ENCODE data around the gene LMAN1.

Gene LMAN1

DNA sequence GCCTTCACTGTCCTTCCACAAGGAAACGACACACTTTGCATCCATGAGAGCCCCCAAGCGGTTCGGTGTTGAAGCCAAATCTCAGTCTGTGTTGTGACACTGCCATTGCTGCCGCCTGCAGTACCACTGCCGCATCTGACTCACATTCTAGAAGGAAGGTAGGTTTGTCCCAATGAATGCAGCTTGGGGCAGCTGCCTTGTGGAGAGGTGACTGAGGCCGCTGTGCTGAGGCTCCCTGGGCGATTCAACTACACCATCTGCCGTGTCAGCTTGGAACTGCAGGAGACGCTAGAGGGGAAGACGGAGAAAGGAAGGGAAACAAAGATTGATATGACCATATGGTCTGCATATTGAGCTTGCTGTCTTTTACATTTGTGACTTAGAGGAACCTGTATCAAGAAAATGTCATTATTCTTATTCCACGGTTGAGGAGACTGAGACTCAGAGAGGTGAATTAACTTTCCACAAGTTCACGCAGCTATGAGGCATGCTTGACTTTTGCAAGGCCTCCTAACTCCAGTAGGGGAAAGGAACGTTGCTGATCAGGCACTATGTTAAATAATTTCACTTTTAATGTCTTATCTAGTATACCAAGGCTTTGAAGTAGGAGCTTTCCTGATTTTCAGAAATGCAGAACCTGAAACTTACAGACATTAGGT, 43.5 kb upstream of the LMAN1 start (continued):
- TF ChIP-seq PBX3 (CRISPR knock-in tag; IDR thresholded peaks at IDR 0.05) (no peak), ZNF366 (tag by site-specific recombination; conservative IDR thresholded peaks at IDR 0.05) (peak; percentile 28; the same call in 1 of the 2 replicates), ZFP37 (tag by site-specific recombination; IDR thresholded peaks at IDR 0.05) (peak; percentile 88; the same call in 1 of the 2 replicates), CTCF (tag by site-specific recombination; IDR thresholded peaks at IDR 0.05) (peak; percentile 100), TRIM28 (IDR thresholded peaks at IDR 0.05; ENCODE audit: borderline replicate concordance, low read length) (peak; percentile 65; the same call in 1 of the 2 replicates), ZNF23 (tag by site-specific recombination; IDR thresholded peaks at IDR 0.05; ENCODE audit: borderline replicate concordance) (no peak), BCL11A (tag by site-specific recombination; IDR thresholded peaks at IDR 0.05; ENCODE audit: low read depth) (no peak), ZNF837 (tag by site-specific recombination; IDR thresholded peaks at IDR 0.05) (no peak), ZBTB7A (tag by site-specific recombination; IDR thresholded peaks at IDR 0.05; ENCODE audit: low read depth) (no peak), ZNF37A (tag by site-specific recombination; IDR thresholded peaks at IDR 0.05) (no peak), ZBTB20 (tag by site-specific recombination; IDR thresholded peaks at IDR 0.05) (no peak), ZNF692 (tag by site-specific recombination; IDR thresholded peaks at IDR 0.05) (peak; percentile 62; the same call in 1 of the 2 replicates), ZXDB (tag by site-specific recombination; IDR thresholded peaks at IDR 0.05) (peak; percentile 60; the same call in 1 of the 2 replicates), ZNF24 (tag by site-specific recombination; IDR thresholded peaks at IDR 0.05) (no peak), IKZF3 (tag by site-specific recombination; IDR thresholded peaks at IDR 0.05) (no peak), ZNF501 (tag by site-specific recombination; IDR thresholded peaks at IDR 0.05) (peak; percentile 90), ZNF792 (tag by site-specific recombination; IDR thresholded peaks at IDR 0.05) (no peak), KLF1 (tag by site-specific recombination; IDR thresholded peaks at IDR 0.05) (no peak), ZNF626 (tag by site-specific recombination; IDR thresholded peaks at IDR 0.05) (no peak), ZNF157 (tag by site-specific recombination; IDR thresholded peaks at IDR 0.05) (no peak), ZNF223 (tag by site-specific recombination; IDR thresholded peaks at IDR 0.05) (no peak), ZNF2 (tag by site-specific recombination; IDR thresholded peaks at IDR 0.05) (peak; percentile 98), HOXD13 (CRISPR knock-in tag; IDR thresholded peaks at IDR 0.05; ENCODE audit: borderline replicate concordance) (no peak), ZSCAN18 (tag by site-specific recombination; IDR thresholded peaks at IDR 0.05) (no peak), ZNF580 (tag by site-specific recombination; IDR thresholded peaks at IDR 0.05) (peak; percentile 68; the same call in 1 of the 2 replicates), ZNF394 (tag by site-specific recombination; IDR thresholded peaks at IDR 0.05; ENCODE audit: borderline replicate concordance) (peak; percentile 43; the same call in 1 of the 2 replicates), ZSCAN30 (tag by site-specific recombination; IDR thresholded peaks at IDR 0.05) (peak; percentile 93), OSR2 (tag by site-specific recombination; IDR thresholded peaks at IDR 0.05) (no peak), ZBTB17 (tag by site-specific recombination; IDR thresholded peaks at IDR 0.05) (peak; percentile 57; the same call in 1 of the 2 replicates), SP7 (tag by site-specific recombination; IDR thresholded peaks at IDR 0.05) (peak; percentile 59; the same call in 1 of the 2 replicates), ZNF558 (tag by site-specific recombination; IDR thresholded peaks at IDR 0.05) (0 out of 2 replicates have a peak, but pooled peaks have one; percentile 22)
- TF ChIP-seq, protein P1, sequence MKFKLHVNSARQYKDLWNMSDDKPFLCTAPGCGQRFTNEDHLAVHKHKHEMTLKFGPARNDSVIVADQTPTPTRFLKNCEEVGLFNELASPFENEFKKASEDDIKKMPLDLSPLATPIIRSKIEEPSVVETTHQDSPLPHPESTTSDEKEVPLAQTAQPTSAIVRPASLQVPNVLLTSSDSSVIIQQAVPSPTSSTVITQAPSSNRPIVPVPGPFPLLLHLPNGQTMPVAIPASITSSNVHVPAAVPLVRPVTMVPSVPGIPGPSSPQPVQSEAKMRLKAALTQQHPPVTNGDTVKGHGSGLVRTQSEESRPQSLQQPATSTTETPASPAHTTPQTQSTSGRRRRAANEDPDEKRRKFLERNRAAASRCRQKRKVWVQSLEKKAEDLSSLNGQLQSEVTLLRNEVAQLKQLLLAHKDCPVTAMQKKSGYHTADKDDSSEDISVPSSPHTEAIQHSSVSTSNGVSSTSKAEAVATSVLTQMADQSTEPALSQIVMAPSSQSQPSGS (tag by site-specific recombination; IDR thresholded peaks at IDR 0.05; ENCODE audit: low read depth): no peak
